Neural cell (in vitro differentiated cells): ENCODE data around the gene OR4D1. TPM values are rescaled to one million over a fixed set of nuclear protein-coding genes. Genes with fewer than 3 reads are reported as not detected.

Source experiments
- H2AFZ ChIP-seq: fragments of 200-600, 300-800 bp; sonication (generic), shearing (Covaris generic); 2 replicates; pipeline ENCODE4 v1.6.0; 2014; ENCODE audit warnings: low read depth, mild to moderate bottlenecking, antibody characterized with exemption, low read length, moderate library complexity
- H3F3A ChIP-seq: fragments of 200-600 bp; shearing (Covaris generic); 2 replicates; pipeline ENCODE4 v1.6.1; 2016; ENCODE audit warnings: mild to moderate bottlenecking, moderate library complexity, mixed read lengths, antibody characterized with exemption, low read length; ENCODE audit not compliant: insufficient read depth, poor library complexity, severe bottlenecking
- H3K27ac ChIP-seq: fragments of 200-600, 300-800 bp; sonication (generic), shearing (Covaris generic); 2 replicates; pipeline ENCODE4 v1.5.1; 2014; ENCODE audit warnings: mild to moderate bottlenecking, low read length, moderate library complexity
- H3K27me3 ChIP-seq: fragments of 300-800, 200-600 bp; sonication (generic), shearing (Covaris generic); 2 replicates; pipeline ENCODE4 v1.6.0; 2014; ENCODE audit warnings: mild to moderate bottlenecking, low read depth, low read length, moderate library complexity; ENCODE audit not compliant: insufficient read depth
- H3K36me3 ChIP-seq: fragments of 300-800, 200-600 bp; sonication (generic), shearing (Covaris generic); 2 replicates; pipeline ENCODE4 v1.5.1; 2014; ENCODE audit warnings: mild to moderate bottlenecking, antibody characterized with exemption, low read length, moderate library complexity; ENCODE audit not compliant: insufficient read depth
- H3K4me2 ChIP-seq: fragments of 300-800, 200-600 bp; sonication (generic), shearing (Covaris generic); 2 replicates; pipeline ENCODE4 v1.6.0; 2014; ENCODE audit warnings: mild to moderate bottlenecking, low read length
- H3K4me3 ChIP-seq: fragments of 300-800, 200-600 bp; sonication (generic), shearing (Covaris generic); 2 replicates; pipeline ENCODE4 v1.5.1; 2014; ENCODE audit warnings: mild to moderate bottlenecking, low read length, moderate library complexity
- H3K79me2 ChIP-seq: fragments of 200-600 bp; shearing (Covaris generic); replicated peaks from 2 replicates; pipeline ENCODE4 v1.6.0; 2014; ENCODE audit warnings: mild to moderate bottlenecking, low read length, moderate library complexity; ENCODE audit not compliant: insufficient read depth
- H3K9ac ChIP-seq: fragments of 300-800, 200-600 bp; sonication (generic), shearing (Covaris generic); 2 replicates; pipeline ENCODE4 v1.6.1; 2016; ENCODE audit warnings: mild to moderate bottlenecking, low read length, mixed read lengths
- H3K9me2 ChIP-seq: fragments of 200-600 bp; shearing (Covaris generic); 2 replicates; pipeline ENCODE4 v1.6.1; 2016; ENCODE audit warnings: mild to moderate bottlenecking, low read length, mixed read lengths; ENCODE audit not compliant: insufficient read depth
- H3K9me3 ChIP-seq: fragments of 200-600, 300-800 bp; sonication (generic), shearing (Covaris generic); 2 replicates; pipeline ENCODE4 v1.6.1; 2016; ENCODE audit warnings: mild to moderate bottlenecking, mixed run types, low read length, moderate library complexity, mixed read lengths
- H4K20me1 ChIP-seq: fragments of 200-600 bp; shearing (Covaris generic); 2 replicates; pipeline ENCODE4 v1.6.1; 2016; ENCODE audit warnings: mild to moderate bottlenecking, mixed run types; ENCODE audit not compliant: insufficient read depth
- EP300 ChIP-seq: fragments of 450-650 bp; conservative IDR thresholded peaks from 2 replicates; pipeline ENCODE4 v1.6.1; 2014; ENCODE audit warnings: antibody characterized with exemption, mild to moderate bottlenecking, moderate library complexity; ENCODE audit not compliant: poor library complexity, severe bottlenecking
- EZH2 ChIP-seq: fragments of 200-600, 300-800 bp; shearing (Covaris generic), sonication (generic); IDR thresholded peaks from 2 replicates; pipeline ENCODE4 v1.6.1; 2014; ENCODE audit warnings: antibody characterized with exemption, low read length, borderline replicate concordance, mild to moderate bottlenecking; ENCODE audit not compliant: insufficient read depth, poor library complexity, severe bottlenecking
- MXI1 ChIP-seq: fragments of 450-650 bp; conservative IDR thresholded peaks from 2 replicates; pipeline ENCODE4 v1.6.1; 2014; ENCODE audit warnings: antibody characterized with exemption, mild to moderate bottlenecking; ENCODE audit not compliant: poor library complexity, severe bottlenecking
- POLR2AphosphoS5 ChIP-seq: IDR thresholded peaks from 2 replicates; pipeline ENCODE4 v1.6.1; 2012
- RAD21 ChIP-seq: fragments of 450-650 bp; conservative IDR thresholded peaks from 2 replicates; pipeline ENCODE4 v1.6.1; 2014; ENCODE audit warnings: antibody characterized with exemption, mild to moderate bottlenecking, moderate library complexity
- REST ChIP-seq: IDR thresholded peaks from 2 replicates; pipeline ENCODE4 v1.6.1; 2012; ENCODE audit warnings: borderline replicate concordance
- SMC3 ChIP-seq: fragments of 450-650 bp; conservative IDR thresholded peaks from 2 replicates; pipeline ENCODE4 v1.6.1; 2014; ENCODE audit warnings: antibody characterized with exemption, mild to moderate bottlenecking, moderate library complexity; ENCODE audit not compliant: poor library complexity
- TAF1 ChIP-seq: IDR thresholded peaks from 2 replicates; pipeline ENCODE4 v1.6.1; 2012; ENCODE audit warnings: low read depth
- polyA plus RNA-seq: library from polyadenylated mRNA; depleted of rRNA; stranded (reverse); fragments of >200 nt; gene quantifications from 2 replicates; pipeline ENCODE4 v1.2.3, GENCODE V29; 2014
- TF ChIP-seq, protein P1 (sequence below): fragments of 450-650 bp; IDR thresholded peaks from 2 replicates; pipeline ENCODE4 v1.5.1; 2014; ENCODE audit warnings: antibody characterized with exemption, mild to moderate bottlenecking, moderate library complexity; ENCODE audit not compliant: poor library complexity, severe bottlenecking

The OR4D1 gene
- polyA plus RNA-seq, 1 donor from 2014 or later: not detected

DNA sequence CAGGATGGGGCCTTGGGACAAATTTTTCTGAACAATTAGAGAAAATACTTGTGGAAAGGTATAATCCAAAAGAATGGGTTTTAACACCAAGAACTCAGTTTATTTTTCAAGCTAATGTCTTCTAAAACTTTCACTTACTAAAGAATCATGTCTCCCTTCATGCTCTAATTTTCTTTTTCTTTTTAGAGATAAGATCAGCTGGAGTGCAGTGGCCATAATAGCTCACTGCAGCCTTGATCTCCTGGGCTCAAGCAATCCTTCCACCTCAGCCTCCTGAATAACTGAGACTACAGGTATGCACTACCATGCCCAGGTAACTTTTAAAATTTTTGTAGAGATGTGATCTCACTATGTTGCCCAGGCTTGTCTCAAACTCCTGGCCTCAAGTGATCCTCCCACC, 5.5 kb downstream of the OR4D1 start (continued):
- no peak for TF ChIP-seq REST

DNA sequence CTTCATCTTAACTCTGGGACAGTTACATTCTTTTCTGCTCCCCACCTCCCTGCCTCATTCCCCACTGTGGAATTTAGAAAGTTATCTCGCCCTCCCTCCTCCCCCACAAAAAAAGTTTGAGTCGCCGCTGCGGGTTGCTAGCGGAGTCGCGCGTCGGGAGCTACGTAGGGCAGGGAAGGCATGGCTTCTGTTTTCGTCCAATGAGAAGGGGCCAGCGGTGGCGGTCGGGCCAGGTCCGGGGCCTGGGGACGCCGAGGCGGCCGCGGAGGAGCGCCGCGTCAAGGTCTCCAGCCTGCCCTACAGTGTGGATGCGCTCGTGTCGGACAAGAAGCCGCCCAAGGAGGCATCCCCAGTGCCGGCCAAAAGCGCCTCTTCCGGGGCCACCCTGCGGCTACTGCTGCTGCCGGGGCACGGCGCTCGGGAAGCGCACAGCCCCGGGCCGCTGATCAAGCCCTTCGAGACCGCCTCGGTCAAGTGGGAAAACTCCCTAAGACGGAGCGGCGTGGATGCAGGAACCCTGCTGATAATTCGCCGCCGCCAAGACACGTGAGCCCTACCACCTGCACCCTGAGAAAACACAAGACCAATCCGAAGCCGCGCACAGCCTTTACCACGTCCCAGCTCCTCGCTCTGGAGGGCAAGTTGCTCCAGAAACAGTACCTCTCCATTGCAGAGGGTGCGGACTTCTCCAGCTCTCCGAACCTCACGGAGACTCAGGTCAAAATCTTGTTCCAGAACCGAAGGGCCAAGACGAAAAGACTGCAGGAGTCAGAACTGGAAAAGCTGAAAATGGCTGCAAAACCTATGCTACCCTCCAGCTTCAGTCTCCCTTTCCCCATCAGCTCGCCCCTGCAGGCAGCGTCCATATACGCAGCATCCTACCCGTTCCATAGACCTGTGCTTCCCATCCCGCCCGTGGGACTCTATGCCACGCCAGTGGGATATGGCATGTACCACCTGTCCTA, 8.9 kb downstream of the OR4D1 start:
- Histone ChIP-seq H3K4me2 (peak overlapping the region; percentile 71), H3K79me2 (no peaks in the 10 kb centered on the region), H3K36me3 (no peaks in the 10 kb centered on the region), H3K27ac (no peak overlapping the region), H3K9ac (peak overlapping the region; percentile 45), H3F3A (no peaks in the 10 kb centered on the region), H3K4me3 (peak overlapping the region; percentile 78), H3K9me2 (no peaks in the 10 kb centered on the region), H4K20me1 (no peaks in the 10 kb centered on the region), H3K27me3 (peaks cover 56% of the 10 kb centered on the region), H2AFZ (peak overlapping the region; percentile 12), H3K9me3 (no peaks in the 10 kb centered on the region)
- TF ChIP-seq EZH2 (no peak), SMC3 (no peak), POLR2AphosphoS5 (no peak), EP300 (no peak), RAD21 (no peak), TAF1 (no peak), MXI1 (peak; percentile 73), REST (no peak)
- TF ChIP-seq, protein P1, sequence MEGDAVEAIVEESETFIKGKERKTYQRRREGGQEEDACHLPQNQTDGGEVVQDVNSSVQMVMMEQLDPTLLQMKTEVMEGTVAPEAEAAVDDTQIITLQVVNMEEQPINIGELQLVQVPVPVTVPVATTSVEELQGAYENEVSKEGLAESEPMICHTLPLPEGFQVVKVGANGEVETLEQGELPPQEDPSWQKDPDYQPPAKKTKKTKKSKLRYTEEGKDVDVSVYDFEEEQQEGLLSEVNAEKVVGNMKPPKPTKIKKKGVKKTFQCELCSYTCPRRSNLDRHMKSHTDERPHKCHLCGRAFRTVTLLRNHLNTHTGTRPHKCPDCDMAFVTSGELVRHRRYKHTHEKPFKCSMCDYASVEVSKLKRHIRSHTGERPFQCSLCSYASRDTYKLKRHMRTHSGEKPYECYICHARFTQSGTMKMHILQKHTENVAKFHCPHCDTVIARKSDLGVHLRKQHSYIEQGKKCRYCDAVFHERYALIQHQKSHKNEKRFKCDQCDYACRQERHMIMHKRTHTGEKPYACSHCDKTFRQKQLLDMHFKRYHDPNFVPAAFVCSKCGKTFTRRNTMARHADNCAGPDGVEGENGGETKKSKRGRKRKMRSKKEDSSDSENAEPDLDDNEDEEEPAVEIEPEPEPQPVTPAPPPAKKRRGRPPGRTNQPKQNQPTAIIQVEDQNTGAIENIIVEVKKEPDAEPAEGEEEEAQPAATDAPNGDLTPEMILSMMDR: peak; percentile 46
